Measurements from ENCODE around the gene QSOX2. TPM values are rescaled to one million over a fixed set of nuclear protein-coding genes. Genes with fewer than 3 reads are reported as not detected.
A peak's percentile ranks its signal among the peaks of the same experiment; 100 is the strongest.

Gene QSOX2
- total RNA-seq, 4 donors from 2014 or later = 2.9 to 7.1 (median 5.5) TPM

GRCh38 chr9:136285501-136286358 lies 40.1 kb upstream of the QSOX2 start:
- H3K36me3 ChIP-seq = no peaks in the 10 kb centered on the region
- 60% methylated on average over 1 of the region's 28 CpGs; no CpG with 5 or more reads in 1 of the 2 donors for WGBS, 2 donors
- H3K27me3 ChIP-seq = peaks cover 0 to 97% (median 0%) of the 10 kb centered on the region in 4 donors
- no peak for DNase-seq
- H3K9me3 ChIP-seq = no peaks in the 10 kb centered on the region
- H3K4me3 ChIP-seq = no peak overlapping the region
- intact Hi-C loops (cut with DNase I) = loop anchor here (10.0 kb wide), 2 partner anchors 141 to 311 kb away; no protein-coding TSS in a partner anchor
- no peak overlapping the region for H3K27ac ChIP-seq
- TF ChIP-seq CTCF (IDR thresholded peaks at IDR 0.05) = no peak
- TF ChIP-seq POLR2A (IDR thresholded peaks at IDR 0.05) = no peak
- H3K4me1 ChIP-seq = peaks cover 6 to 8% (median 6%) of the 10 kb centered on the region in 3 donors

- peaks cover 0 to 97% (median 0%) of the 10 kb centered on the region in 4 donors for H3K27me3 ChIP-seq
- DNase-seq = no peak
- no peaks in the 10 kb centered on the region for H3K9me3 ChIP-seq
- no CpG with 5 or more reads among the region's 19 CpGs for WGBS, 2 donors
- intact Hi-C loops (cut with DNase I) = loop anchor here (10.0 kb wide), 2 partner anchors 140 to 310 kb away; no protein-coding TSS in a partner anchor
- H3K4me3 ChIP-seq = no peak overlapping the region
- TF ChIP-seq POLR2A (IDR thresholded peaks at IDR 0.05) (no peak), CTCF (IDR thresholded peaks at IDR 0.05) (no peak)
- H3K36me3 ChIP-seq = no peaks in the 10 kb centered on the region
- no peak overlapping the region for H3K27ac ChIP-seq
- H3K4me1 ChIP-seq = peaks cover 6 to 8% (median 6%) of the 10 kb centered on the region in 3 donors
These were observed 39.3 kb upstream of the QSOX2 start for GRCh38 chr9:136284951-136285350.

- H3K4me1 ChIP-seq = peaks cover 6 to 8% (median 6%) of the 10 kb centered on the region in 3 donors
- no peak overlapping the region for H3K4me3 ChIP-seq
- H3K36me3 ChIP-seq = no peaks in the 10 kb centered on the region
- peaks cover 0 to 96% (median 0%) of the 10 kb centered on the region in 4 donors for H3K27me3 ChIP-seq
- no peaks in the 10 kb centered on the region for H3K9me3 ChIP-seq
- intact Hi-C loops (cut with DNase I) = loop anchor here (10.0 kb wide), 2 partner anchors 140 to 310 kb away; no protein-coding TSS in a partner anchor
- no peak overlapping the region for H3K27ac ChIP-seq
- no peak for TF ChIP-seq CTCF (IDR thresholded peaks at IDR 0.05)
- TF ChIP-seq POLR2A (IDR thresholded peaks at IDR 0.05) = no peak
- DNase-seq = no peak
- WGBS, 2 donors = 58% methylated on average over 12 of the region's 22 CpGs; no CpG with 5 or more reads in 1 of the 2 donors
These were observed 38.7 kb upstream of the QSOX2 start for GRCh38 chr9:136284311-136284710.

- H3K4me3 ChIP-seq = peak overlapping the region in 3 of 4 donors; percentile 16 to 39 (median 34)
- WGBS, 2 donors = 11% methylated on average over 13 to 18 of the region's 32 CpGs
- no peak for DNase-seq
- peaks cover 6 to 8% (median 6%) of the 10 kb centered on the region in 3 donors for H3K4me1 ChIP-seq
- no peak overlapping the region for H3K27ac ChIP-seq
- no peaks in the 10 kb centered on the region for H3K9me3 ChIP-seq
- peaks cover 0 to 95% (median 0%) of the 10 kb centered on the region in 4 donors for H3K27me3 ChIP-seq
- no peaks in the 10 kb centered on the region for H3K36me3 ChIP-seq
- intact Hi-C loops (cut with DNase I) = loop anchor here (10.0 kb wide), 2 partner anchors 139 to 309 kb away; no protein-coding TSS in a partner anchor
- TF ChIP-seq POLR2A (IDR thresholded peaks at IDR 0.05) (no peak), CTCF (IDR thresholded peaks at IDR 0.05) (peak; percentile 74 to 85 (median 80))
These were observed 38.0 kb upstream of the QSOX2 start for GRCh38 chr9:136283291-136284235.
